UCSD-AML1 (cell line): ENCODE data around the gene SMIM28.

Source experiments
- DNase-seq: peaks from one replicate; lab custom pipeline; 2025; ENCODE audit not compliant: unreplicated experiment; lab: John Stamatoyannopoulos, UW

Gene SMIM28

DNA sequence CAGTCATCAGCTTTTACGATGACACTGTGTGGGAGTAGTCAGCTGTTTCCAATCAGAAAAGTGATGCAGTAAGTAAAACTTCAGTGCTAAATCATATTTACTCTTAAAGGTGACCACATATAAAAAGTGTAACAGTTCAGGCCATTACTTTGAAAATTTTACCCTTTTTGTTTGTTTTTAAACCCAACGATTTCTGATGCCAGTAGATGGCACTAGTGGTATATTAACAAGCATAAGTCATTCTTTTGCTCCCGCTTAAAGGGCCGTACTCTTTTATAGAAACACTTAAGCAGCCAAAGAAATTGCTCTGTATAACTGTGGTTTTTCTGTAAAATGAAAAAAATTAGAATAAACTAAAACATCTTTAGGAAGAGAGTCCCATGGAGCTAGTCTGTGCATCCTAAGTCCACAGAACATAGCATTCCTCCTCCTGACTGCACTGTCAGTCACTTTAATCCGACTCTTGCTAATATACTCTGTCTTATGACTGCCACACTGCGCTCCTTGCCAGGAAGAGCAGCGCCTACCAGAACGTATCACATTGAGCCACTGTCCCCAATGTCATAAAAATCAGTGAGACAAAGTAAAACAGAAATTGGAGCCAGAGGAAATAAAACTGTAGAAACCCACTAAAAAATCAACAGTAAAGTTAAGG lies 51.4 kb downstream of the SMIM28 start:
- DNase-seq: no peak

DNA sequence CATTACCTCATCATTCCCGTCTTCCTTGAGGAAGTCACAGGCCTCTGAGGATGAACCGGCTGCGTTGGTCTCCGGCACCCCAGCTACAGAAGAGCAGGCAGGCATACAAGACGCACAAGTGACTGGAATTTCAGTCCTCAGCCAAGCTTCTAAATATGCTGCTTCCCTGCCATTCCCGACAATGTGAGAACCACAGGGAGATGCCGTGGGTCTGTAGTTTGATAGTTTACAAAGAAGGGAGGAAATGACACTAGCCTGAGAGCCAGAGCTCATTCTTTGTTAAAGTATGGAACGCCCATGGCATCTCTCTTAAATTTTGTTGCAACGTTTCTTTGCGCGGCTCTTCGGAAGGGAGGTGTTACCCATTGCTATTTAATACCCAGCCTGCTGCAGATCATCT lies 52.1 kb downstream of the SMIM28 start:
- no peak for DNase-seq

DNA sequence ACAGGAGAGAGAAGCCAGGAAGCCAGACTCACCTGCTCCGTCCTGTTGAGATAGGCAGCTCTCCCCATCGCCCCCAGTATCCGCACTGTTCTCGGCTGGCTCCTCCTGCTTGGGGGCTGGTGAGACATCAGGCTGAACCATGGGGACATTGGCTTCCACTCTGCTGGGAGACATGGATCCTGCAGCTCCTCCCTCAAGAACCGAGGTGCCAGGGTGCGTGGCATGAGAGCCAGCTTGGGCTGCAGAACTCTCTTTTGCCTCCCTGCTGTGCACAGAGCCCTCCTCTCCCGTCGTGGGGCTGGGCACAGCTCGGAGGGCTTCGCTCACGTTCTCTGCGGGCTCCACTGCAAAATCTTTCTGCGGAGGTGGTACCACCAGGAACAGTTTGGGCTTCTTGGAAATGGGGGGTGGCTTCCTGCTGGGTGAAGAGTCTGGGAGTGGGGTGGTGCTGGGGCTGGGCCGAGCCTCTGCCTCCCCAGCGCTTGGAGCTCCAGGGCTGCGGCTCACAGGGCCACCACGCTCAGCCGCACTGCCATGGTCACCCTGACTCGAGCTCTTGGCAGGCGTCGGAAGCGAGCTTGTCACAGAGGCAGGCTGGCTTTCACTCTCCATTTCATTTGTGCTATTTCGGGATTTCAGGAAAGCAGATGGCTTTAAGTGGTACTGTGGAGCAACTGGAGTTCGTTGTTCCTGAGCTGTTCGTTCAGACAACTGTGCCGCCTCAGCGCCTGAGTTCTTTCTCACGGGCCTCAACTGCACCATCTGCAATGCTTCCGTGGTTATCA lies 52.8 kb downstream of the SMIM28 start:
- DNase-seq: no peak

DNA sequence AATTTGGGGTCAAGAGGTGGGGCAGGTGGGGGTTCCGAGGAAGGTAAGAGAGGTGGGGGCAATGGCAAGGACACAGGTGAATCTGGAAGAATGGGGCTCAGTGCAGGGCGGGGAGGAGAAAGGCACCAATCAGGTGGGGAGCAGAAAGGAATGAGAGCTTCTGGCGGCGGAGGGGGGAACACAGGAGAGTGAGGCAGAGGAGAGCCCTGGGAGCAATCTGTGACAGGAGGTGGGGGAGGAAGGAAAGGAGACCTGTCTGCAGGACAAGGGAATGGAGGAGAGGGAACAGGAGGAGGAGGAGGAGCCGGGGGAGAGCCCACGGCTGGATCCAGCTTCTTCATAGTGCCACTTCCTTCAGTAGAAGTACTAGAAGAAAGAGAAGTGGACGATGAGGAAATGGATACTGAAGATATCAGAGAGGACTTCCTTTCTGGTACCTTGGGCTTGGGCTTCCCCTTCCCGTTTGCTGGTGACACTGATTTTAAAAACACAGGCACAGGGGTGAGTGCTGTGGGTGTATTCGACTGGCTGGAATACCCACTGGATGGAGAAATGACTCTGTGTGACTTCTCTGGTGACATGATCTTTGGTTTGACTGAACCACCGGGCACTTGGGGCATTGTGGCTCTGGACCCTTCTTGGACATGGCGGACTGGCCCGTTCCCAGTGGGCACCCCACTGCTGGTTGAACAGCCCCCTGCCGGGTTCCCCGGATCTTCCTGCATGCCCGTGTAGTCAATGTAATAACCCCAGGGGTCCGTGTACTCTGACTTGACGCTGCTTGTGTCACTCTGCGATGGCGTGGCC lies 53.8 kb downstream of the SMIM28 start:
- no peak for DNase-seq

DNA sequence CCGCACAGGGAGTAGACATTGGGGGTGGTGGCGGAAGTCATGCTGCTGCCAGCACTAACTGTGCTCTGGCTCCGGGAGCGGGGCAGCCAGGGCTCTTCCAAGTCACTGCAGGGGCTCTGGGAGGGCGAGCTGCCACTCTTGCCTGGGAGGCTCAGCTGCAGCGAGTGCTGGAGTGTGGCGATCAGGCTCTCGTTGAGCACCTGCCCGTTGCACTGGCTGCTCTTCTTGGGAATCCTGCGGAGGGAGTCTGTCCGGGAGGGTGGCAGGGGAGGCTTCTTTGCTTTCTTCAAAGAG lies 54.3 kb downstream of the SMIM28 start:
- DNase-seq: no peak
